NOMO-1 treated with DMSO at 0.1 percent for 48 hours (cell line): ENCODE measurements around the gene KLRG1.

ENCODE experiments used
- DNase-seq: peaks from one replicate; lab custom pipeline; 2025; ENCODE audit not compliant: unreplicated experiment; lab: John Stamatoyannopoulos, UW

KLRG1 gene

GRCh38 chr12:8989413-8989812, at the start of gene KLRG1:
KLRG1 (plus strand) TSS chr12:8989546; CDS start chr12:8989636, 90 bp downstream.
- peak; percentile 73 for DNase-seq

DNA sequence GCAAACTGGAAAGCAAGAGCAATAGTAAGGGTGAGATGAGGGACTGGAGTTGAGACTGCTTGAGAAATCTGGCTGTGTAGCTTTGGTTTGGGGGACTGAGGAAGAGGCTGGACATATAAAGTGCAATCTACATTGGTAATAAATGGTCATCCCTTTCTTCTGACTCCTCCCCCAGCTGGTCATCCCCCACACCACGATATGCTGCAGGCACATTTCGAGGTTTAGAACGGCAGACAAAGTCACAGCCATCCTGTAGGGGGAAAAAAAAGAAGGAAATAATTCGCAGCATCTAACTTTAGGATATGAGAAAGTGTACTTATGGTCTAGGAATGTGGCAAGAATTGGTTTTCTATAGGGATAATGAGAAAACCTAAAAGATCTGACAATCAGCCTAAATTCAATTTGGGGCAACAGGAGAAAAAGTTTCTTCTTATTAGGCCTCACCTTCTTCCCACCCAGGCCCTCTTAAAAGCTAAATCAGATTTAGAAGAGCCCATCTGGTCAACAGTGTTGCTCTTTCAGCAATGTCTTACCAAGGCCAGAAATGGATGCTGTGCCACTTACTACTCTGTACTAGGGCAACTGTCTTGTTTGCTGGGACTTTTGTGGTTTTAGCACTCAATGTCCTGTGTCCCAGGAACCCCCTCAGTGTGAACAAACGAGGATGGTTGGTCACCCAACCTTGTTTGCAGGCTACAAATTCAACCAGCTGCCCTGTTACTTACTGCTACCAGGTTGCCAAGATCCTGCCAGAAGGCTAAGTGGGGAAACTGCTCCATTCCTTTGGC, 47.5 kb upstream of the KLRG1 start:
- DNase-seq, result no peak

- DNase-seq, result no peak
Observed at GRCh38 chr12:8943565-8944186, 45.7 kb upstream of the KLRG1 start.

DNA sequence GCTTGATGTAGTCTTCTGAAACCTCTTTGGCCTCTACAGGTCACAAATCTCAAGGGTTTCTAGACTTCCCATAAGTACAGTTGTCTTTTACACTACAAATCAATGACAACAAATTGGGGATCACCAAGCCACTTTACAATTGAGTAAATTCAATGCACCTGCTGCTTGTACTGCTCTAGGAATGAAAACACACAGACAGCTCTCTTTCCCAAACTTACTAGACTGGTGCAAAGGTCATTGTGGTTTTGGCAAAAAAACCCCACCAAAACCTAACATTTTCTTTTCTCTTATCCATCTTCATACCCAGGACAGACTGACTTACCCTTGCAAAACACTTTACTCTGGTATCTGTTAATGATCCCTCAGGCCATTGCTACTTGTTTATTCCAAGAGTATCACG, 42.6 kb upstream of the KLRG1 start:
- no peak for DNase-seq

GRCh38 chr12:8947737-8948136, 41.6 kb upstream of the KLRG1 start:
- DNase-seq, result peak; percentile 2

DNA sequence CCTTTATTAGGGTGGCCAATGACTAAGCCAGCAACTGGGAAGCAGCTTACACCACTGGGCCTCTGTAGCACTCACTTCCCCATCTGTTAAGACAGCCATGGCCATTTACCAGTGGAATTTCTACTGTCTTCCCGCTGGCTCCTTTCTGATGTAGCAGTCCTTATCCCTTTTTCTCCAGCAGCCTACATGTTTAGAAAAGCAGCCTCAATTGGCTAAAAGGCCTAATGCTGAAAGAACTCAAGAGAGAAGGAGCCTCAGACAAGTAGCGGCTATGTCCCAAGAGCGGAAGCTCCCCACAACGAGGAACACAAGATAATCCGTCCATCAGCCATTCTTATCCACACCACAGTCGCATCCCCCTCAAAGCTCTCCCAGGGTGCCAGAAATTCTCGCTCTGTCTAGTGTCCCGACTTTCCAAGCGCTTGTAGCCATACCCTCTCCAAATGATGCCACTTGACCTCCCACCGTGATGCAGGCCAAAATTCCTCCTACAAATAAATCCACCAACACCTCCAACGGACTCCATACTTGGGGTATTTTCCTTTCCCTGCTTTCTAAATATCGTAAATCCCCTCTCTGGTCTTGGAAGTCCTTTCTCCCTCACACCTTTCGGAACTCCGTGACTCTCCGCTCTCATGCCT, 40.5 kb upstream of the KLRG1 start:
- peak; percentile 72 for DNase-seq

DNA sequence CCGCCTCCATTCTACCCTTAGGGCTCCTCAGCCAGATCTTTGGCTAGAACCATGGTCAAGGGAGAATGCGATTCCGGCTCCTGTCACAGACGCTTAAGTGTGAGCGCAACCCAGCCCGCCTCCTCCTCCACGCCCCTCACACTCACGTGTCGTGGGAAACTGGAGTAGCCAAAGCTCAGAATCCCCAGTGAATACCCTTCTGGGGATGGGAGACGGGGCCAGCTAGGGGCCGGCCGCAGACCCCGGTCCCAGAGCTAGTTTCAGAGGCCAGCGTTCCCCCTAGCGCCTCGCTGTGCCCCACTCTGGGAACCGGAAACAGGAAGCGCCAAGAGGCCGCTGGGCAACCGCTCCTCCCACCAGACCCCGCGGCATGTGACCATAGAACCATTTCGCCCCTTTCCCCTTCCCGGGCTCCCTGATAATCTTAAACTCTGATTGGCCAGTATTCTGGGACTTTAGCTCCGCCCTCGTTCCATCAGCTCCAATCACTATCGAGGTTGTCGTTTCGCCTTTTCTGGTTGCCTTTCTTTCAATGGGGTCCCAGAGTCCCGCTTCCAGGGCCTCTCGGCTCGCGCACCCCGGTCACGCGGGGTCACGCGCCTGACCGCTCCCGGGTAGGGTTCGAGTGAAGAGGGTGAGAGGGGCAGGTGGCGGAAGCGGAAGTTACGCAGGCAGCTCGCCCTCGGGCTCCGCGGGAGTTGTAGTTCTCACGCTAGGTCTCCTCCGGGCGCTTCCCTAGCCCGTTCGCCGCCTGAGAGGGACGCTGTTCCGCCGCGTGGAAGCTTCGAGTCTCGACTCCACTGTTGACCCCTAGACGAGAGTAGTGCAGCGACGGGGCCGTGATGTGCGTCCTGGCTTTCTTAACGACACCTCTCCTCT, 39.8 kb upstream of the KLRG1 start, which contains the start of gene M6PR:
Gene M6PR, minus strand, starts transcription at position 304 of the 879 bp plus-strand sequence. CDS start 3,241 bp downstream, outside the sequence.
- peak; percentile 100 for DNase-seq

DNA sequence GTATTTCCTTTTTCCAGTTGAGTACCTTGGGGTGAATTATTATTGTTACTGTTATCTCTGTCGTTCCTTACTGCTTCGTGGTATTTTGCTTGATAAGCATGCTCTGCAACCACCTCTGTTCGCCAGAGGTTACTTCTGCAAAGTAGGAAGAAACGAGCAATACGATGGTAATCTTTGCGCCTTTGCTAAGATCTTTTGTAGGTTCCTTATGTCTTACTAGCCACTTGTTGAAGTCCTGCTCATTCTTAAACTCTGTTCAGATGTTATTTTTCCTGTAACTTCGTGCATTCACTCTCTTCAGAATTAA, 39.2 kb upstream of the KLRG1 start:
- DNase-seq, result peak; percentile 83

DNA sequence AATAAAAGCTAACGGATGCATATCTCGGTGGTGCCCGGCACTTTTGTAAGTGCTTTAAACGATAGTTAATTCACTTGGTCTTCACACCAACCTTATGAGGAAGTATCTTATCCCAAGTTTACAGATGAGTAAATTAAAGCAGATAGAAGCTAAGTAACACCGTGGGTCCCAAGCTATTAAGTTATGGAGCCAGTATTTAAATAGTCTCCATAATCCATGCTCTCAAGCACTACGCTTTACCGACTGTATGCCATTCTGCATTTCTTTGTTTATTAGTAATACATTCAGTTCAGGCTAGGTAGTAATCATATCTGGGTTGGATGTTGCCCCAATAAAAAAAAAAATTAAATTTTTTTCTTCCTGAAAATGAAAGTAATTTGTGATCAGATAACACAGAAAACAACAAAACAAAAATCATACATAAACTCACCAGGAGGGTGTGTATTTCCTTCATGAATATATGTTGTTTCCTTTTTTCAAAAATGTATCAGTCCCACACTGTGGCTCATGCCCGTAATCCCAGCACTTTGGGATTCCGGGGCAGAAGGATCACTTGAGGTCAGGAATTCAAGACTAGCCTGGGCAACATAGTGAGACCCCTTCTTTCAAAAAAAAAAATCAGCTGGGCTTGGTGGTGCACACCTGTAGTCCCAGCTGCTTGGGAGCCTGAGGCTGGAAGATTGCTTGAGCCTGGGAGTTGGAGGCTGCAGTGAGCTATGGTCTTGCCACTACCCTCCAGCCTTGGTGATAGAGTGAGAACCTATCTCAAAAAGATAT, 38.5 kb upstream of the KLRG1 start:
- peak; percentile 43 for DNase-seq

GRCh38 chr12:8951744-8952143, 37.6 kb upstream of the KLRG1 start:
- peak; percentile 0 for DNase-seq

DNA sequence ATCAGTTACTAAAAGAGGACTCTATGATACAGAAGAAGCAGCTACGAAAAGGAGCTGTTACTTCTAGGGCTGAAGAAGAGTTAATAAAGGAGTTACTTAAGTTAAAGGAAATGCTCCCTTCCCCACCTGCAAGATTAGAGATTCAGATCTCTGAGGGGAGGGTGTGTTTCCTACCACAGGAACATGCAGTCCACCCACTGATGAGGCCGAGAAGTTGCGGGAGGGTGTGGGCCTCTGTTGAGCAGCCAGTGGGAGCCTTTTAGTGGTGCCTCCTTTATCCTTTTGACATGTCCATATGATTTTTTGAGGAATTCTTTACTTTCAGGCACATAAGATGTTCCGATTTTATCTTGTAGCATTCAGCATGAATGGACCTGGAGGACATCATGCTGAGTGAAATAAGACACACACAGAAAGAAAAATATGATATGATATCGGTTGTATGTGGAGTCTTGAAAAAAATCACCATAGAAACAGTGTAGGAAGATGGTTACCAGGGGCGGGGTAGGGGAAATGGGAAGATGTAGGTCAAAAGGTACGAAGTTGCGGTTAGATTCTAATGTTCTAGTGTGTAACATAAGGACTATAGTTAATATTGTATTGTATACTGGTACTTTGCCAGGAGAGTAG, 35.5 kb upstream of the KLRG1 start:
- DNase-seq, result no peak

DNA sequence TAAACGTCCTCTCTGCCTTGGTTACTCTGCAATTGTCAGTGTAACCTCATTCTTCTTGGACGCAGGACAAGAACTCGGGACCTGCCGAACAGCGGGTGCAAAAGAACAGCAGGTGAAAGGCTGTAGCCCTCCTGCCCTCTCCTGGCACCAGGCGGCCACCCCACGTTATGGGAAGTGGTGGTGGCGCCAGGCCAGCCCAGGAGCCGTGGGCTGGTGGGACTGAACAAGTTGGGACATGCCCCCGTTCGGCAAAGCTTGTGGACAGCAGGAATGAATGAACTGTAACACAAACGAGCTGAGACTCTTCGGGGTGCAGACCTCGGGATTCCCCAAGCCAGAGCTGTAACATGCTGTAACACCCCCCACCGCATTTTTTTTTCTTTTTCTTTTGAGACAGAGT, 33.3 kb upstream of the KLRG1 start:
- no peak for DNase-seq

- no peak for DNase-seq
Observed at GRCh38 chr12:8956772-8957171, 32.6 kb upstream of the KLRG1 start.

DNA sequence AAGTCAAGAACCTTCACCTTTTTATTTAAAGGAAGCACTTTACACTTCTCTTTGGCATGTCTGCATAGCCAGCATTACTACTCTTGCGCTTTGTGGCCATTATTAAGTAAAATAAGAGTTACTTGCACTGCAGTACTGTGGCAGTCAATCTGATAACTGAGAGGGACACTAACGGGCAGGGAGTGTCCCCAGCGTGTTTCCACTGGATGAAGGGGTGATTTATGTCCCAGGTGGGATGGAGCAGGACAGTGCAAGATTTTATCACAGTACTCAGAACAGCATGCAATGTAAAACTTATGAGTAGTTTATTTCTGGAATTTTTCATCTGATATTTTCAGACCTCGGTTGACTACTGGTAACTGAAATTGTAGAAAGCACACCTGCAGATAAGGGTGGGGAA, 31.8 kb upstream of the KLRG1 start:
- no peak for DNase-seq

DNA sequence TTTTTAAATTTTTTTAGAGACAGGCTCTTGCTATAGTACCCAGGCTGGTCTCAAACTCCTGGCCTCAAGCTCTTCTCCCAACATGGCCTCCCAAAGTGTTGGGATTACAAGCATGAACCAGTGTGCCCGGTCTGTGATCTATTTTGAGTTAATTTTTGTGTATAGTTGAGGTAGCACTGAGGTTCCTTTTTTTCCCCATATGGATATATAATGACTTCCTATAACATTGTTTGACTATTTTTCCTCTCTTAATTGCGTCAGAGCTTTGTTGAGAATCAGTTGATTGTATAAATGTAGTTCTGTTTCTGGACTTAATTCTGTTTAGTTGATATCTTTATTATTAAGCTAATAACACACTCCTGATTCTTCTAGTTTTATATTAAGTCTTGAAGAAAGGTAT, 31.3 kb upstream of the KLRG1 start:
- peak; percentile 51 for DNase-seq

DNA sequence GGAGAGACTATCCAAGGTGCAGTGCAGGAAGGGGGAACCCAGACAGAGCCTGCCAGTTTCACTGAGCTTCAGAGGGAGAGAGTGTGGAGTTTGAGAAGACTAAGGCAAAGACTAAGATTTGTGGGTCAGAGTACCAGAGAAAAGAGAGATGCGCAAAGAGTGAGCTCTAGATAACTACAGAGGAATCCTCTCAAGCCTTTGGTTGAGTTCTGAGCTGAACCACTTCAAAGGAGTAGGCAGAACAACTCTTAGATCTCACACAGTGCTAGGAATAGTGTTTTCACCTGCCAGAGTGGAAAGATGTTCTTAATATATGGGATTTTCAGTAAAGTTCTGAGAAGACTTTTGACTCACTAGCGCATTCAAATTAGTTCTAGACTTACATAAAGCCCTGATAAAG, 29.2 kb upstream of the KLRG1 start:
- DNase-seq, result no peak

DNA sequence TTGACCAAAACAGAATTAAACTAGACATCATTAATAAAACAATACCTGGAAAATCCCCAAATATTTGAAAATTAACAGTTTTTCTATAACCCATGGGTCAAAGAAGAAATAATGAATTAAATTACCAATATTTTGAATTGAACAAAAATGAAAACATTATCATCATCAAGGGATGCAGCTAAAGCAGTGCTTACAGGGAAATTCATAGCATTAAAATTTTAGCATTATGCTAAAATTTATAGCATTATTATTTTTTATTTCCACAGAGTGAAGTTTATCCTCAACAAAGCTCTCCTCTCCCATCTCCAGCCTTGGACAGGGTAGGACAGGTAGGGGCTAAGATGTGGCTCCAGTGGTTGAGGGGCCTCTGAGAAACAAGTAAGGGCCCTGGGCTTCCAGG, 20.6 kb upstream of the KLRG1 start:
- DNase-seq, result no peak

DNA sequence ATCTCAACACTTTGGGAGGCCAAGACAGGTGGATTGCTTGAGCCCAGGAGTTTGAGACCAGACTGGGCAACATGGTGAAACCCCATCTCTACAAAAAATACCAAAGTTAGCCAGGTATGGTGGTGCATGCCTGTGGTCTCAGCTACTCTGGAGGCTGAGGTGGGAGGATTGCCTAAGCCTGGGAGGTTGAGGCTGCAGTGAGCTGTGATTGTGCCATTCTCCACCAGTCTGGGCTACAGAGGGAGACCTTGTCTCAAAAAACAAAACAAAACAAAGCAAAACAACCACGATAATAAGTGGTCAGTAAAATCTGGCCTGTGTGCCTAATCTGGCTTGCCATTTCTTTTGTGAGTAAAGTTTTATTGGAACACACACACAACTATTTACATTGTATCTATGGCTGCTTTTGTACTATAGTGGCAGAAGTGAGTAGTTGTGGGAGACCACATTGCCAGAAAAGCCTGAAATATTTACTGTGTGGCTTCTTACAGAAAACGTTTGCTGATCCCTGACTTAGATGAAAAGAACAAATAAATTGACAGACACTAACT, 19.4 kb upstream of the KLRG1 start:
- DNase-seq, result no peak

- DNase-seq, result no peak
Observed at GRCh38 chr12:8970432-8970831, 18.9 kb upstream of the KLRG1 start.

- DNase-seq, result no peak
Observed at GRCh38 chr12:8980137-8980536, 9.2 kb upstream of the KLRG1 start.
